HG03095 (cell line): ENCODE measurements around the gene CDKN2C.
A peak's percentile ranks its signal among the peaks of the same experiment; 100 is the strongest.
"Not testable (repeated sequence)": the region's sequence is repeated elsewhere in the genome, so short reads cannot be mapped to it uniquely, and the experiment has no call there.

ENCODE experiments used
- ATAC-seq: cut with Tn5 transposase; IDR thresholded peaks from one replicate; pipeline ENCODE4 v1.9.1; 2021; ENCODE audit warnings: moderate library complexity; ENCODE audit not compliant: unreplicated experiment

CDKN2C gene

GRCh38 chr1:50978144-50978851 lies 8.3 kb downstream of the CDKN2C start:
- peak; percentile 18 for ATAC-seq

GRCh38 chr1:50978852-50979781 lies 9.1 kb downstream of the CDKN2C start:
- no peak for ATAC-seq

- ATAC-seq, result no peak
Observed at GRCh38 chr1:50979937-50980336, 9.9 kb downstream of the CDKN2C start.

GRCh38 chr1:50980505-50980904 lies 10.5 kb downstream of the CDKN2C start:
- no peak for ATAC-seq

GRCh38 chr1:50981741-50982140 lies 11.7 kb downstream of the CDKN2C start:
- ATAC-seq, result no peak

- ATAC-seq, result no peak
Observed at GRCh38 chr1:50982611-50983010, 12.6 kb downstream of the CDKN2C start.

GRCh38 chr1:50983219-50983802 lies 13.3 kb downstream of the CDKN2C start:
- no peak for ATAC-seq

- no peak for ATAC-seq
Observed at GRCh38 chr1:50985094-50985493, 15.0 kb downstream of the CDKN2C start.

- ATAC-seq, result no peak
Observed at GRCh38 chr1:50986653-50987052, 16.6 kb downstream of the CDKN2C start.

GRCh38 chr1:50989694-50990093 lies 19.6 kb downstream of the CDKN2C start:
- ATAC-seq, result no peak

- ATAC-seq, result no peak
Observed at GRCh38 chr1:50992532-50993318, 22.7 kb downstream of the CDKN2C start.

- ATAC-seq, result no peak
Observed at GRCh38 chr1:50993645-50994044, 23.6 kb downstream of the CDKN2C start.

- no peak for ATAC-seq
Observed at GRCh38 chr1:50994997-50995396, 25.0 kb downstream of the CDKN2C start.

GRCh38 chr1:50995651-50996050 lies 25.6 kb downstream of the CDKN2C start:
- no peak for ATAC-seq

GRCh38 chr1:50996083-50996482 lies 26.0 kb downstream of the CDKN2C start:
- ATAC-seq, result no peak

GRCh38 chr1:50999375-50999774 lies 29.3 kb downstream of the CDKN2C start:
- ATAC-seq, result not testable (repeated sequence)

- ATAC-seq, result peak; percentile 50
Observed at GRCh38 chr1:51000160-51000559, 30.1 kb downstream of the CDKN2C start.

GRCh38 chr1:51000651-51001050 lies 30.6 kb downstream of the CDKN2C start:
- no peak for ATAC-seq

GRCh38 chr1:51002516-51002915 lies 32.5 kb downstream of the CDKN2C start:
- no peak for ATAC-seq

GRCh38 chr1:51005549-51005948 lies 35.5 kb downstream of the CDKN2C start:
- not testable (repeated sequence) for ATAC-seq

GRCh38 chr1:51009381-51009780 lies 39.3 kb downstream of the CDKN2C start:
- no peak for ATAC-seq
